Spleen (tissue), 11 donors: ENCODE data around the gene CDK19. TPM values are rescaled to one million over a fixed set of nuclear protein-coding genes. Genes with fewer than 3 reads are reported as not detected.

Experiments
- DNase-seq: peaks from one replicate; pipeline ENCODE4 v3.0.0-alpha.2; 2020
- H3K27ac ChIP-seq, 8 donors: fragments of 200-600 bp; sonication (generic) in 7 of 8; 1 replicate in 4 of 8; 2 replicates in 4 of 8; pipeline versions ENCODE4 v1.5.0 to v1.8.0; 2016 to 2021; ENCODE audit warnings: inconsistent platforms in 4 of 8, mild to moderate bottlenecking in 4 of 8, moderate library complexity in 1 of 8
- H3K27me3 ChIP-seq, 7 donors: fragments of 200-600 bp; sonication (generic) in 6 of 7; replicated peaks in 1 of 7; 1 replicate in 4 of 7; 2 replicates in 3 of 7; pipeline versions ENCODE4 v1.5.0 to v1.8.0; 2016 to 2021; ENCODE audit warnings: inconsistent platforms in 3 of 7, mild to moderate bottlenecking in 1 of 7
- H3K36me3 ChIP-seq, 6 donors: fragments of 200-600 bp; sonication (generic) in 5 of 6; 1 replicate in 4 of 6; 2 replicates in 2 of 6; pipeline versions ENCODE4 v1.5.0 to v1.8.0; 2016 to 2021; ENCODE audit warnings: inconsistent platforms in 2 of 6
- H3K4me1 ChIP-seq, 6 donors: fragments of 200-600 bp; sonication (generic) in 5 of 6; 1 replicate in 3 of 6; 2 replicates in 3 of 6; pipeline versions ENCODE4 v1.5.0 to v1.8.0; 2016 to 2021; ENCODE audit warnings: inconsistent platforms in 3 of 6
- H3K4me3 ChIP-seq, 8 donors: fragments of 200-600 bp; sonication (generic) in 7 of 8; 1 replicate in 4 of 8; 2 replicates in 4 of 8; pipeline versions ENCODE4 v1.5.0 to v1.8.0; 2016 to 2021; ENCODE audit warnings: inconsistent platforms in 4 of 8, mild to moderate bottlenecking in 4 of 8, moderate library complexity in 2 of 8
- H3K9me3 ChIP-seq, 8 donors: fragments of 200-600 bp; sonication (generic) in 7 of 8; 1 replicate in 4 of 8; 2 replicates in 4 of 8; pipeline versions ENCODE4 v1.5.0 to v1.8.0; 2016 to 2021; ENCODE audit warnings: inconsistent platforms in 4 of 8
- POLR2A ChIP-seq, 3 donors: fragments of 450-650 bp; IDR thresholded peaks; one replicate each; pipeline ENCODE4 v1.5.1; 2017; ENCODE audit warnings: antibody characterized with exemption in 3 of 3, mild to moderate bottlenecking in 1 of 3
- POLR2AphosphoS5 ChIP-seq, 3 donors: sonication (generic); formaldehyde crosslinking; IDR thresholded peaks; one replicate each; pipeline ENCODE4 v1.5.1; 2017; ENCODE audit warnings: antibody characterized with exemption in 3 of 3
- WGBS, 5 donors: extraction: QIAGEN DNeasy Blood & Tissue Kit in 3 of 5; methylation state at CpG; one replicate each; pipeline versions ENCODE4 v1.1.5 to v1.1.7; 2013 to 2018; 5-methylcytosine and 5-hydroxymethylcytosine counted together
- intact Hi-C: fragments of 100-400 bp; cut with DNase I; formaldehyde crosslinking; loops from one replicate; pipeline ENCODE4 v1.15.0; 2023; ENCODE audit warnings: low total_unique reads
- polyA plus RNA-seq, 3 donors: library from polyadenylated mRNA; stranded (reverse); fragments of 200-250 nt; gene quantifications; one replicate each; pipeline ENCODE4 v1.2.1, GENCODE V29; 2013
- total RNA-seq, 7 donors: library from RNA; depleted of rRNA in 3 of 7; stranded (reverse); fragments of >200 nt in 3 of 7; fragmentation: NEBNext Ultra II Directional in 4 of 7; extraction: Animal tissue kit (Norgen Biotek cat#: 25700) in 4 of 7; gene quantifications; one replicate each; pipeline versions ENCODE4 v1.1.0 to v1.2.1, GENCODE V29; 2016 to 2021
- TF ChIP-seq, protein P1 (sequence below), 11 experiments: fragments of 200-600 bp in 7 of 11; fragments of 450-650 bp in 4 of 11; sonication (generic) in 4 of 11; IDR thresholded peaks in 8 of 11; conservative IDR thresholded peaks in 3 of 11; 1 replicate in 7 of 11; 2 replicates in 4 of 11; pipeline versions ENCODE4 v1.4.0 to v1.8.0; 2016 to 2021; ENCODE audit warnings: antibody characterized with exemption in 11 of 11, inconsistent platforms in 4 of 11, mild to moderate bottlenecking in 1 of 11
- donor health status: healthy with polysubstance abuse.
- donor health status: DM: no; HTN: no; CAD: no; lungs with moderate emphysema.
- donor health status: DM: no; HTN: no; CAD: no.
- donor health status: Bipolar disorder and iron deficiency.
- donor health status: healthy.
- donor health status: DM: no; HTN: no; CAD: no.
- donor health status: DM: yes; HTN: yes; CAD: no.

CDK19 gene
- total and polyA plus RNA-seq, 10 donors, result 7.9 to 29.8 (median 21.7) TPM

- Histone ChIP-seq H3K27ac (peak overlapping the region in 1 of 8 donors; percentile 2), H3K36me3 (peaks cover 0 to 93% (median 37%) of the 10 kb centered on the region in 6 donors), H3K4me3 (no peak overlapping the region), H3K27me3 (no peaks in the 10 kb centered on the region), H3K9me3 (no peaks in the 10 kb centered on the region), H3K4me1 (no peaks in the 10 kb centered on the region)
- intact Hi-C loops, result no loop called here
- no peak for DNase-seq
- no peak for TF ChIP-seq POLR2AphosphoS5 (IDR thresholded peaks at IDR 0.05)
- 34 to 53% (median 43%) methylated on average over 3 of the region's 3 CpGs for WGBS, 5 donors
Observed at GRCh38 chr6:110618591-110619267, 196.5 kb downstream of the CDK19 start.

GRCh38 chr6:110617057-110617456, 198.2 kb downstream of the CDK19 start:
- no peak for DNase-seq
- Histone ChIP-seq H3K9me3 (no peaks in the 10 kb centered on the region), H3K27ac (no peak overlapping the region), H3K36me3 (peaks cover 0 to 93% (median 30%) of the 10 kb centered on the region in 6 donors), H3K27me3 (no peaks in the 10 kb centered on the region), H3K4me1 (no peaks in the 10 kb centered on the region), H3K4me3 (no peak overlapping the region)
- TF ChIP-seq POLR2AphosphoS5 (IDR thresholded peaks at IDR 0.05), result no peak
- TF ChIP-seq, protein P1, sequence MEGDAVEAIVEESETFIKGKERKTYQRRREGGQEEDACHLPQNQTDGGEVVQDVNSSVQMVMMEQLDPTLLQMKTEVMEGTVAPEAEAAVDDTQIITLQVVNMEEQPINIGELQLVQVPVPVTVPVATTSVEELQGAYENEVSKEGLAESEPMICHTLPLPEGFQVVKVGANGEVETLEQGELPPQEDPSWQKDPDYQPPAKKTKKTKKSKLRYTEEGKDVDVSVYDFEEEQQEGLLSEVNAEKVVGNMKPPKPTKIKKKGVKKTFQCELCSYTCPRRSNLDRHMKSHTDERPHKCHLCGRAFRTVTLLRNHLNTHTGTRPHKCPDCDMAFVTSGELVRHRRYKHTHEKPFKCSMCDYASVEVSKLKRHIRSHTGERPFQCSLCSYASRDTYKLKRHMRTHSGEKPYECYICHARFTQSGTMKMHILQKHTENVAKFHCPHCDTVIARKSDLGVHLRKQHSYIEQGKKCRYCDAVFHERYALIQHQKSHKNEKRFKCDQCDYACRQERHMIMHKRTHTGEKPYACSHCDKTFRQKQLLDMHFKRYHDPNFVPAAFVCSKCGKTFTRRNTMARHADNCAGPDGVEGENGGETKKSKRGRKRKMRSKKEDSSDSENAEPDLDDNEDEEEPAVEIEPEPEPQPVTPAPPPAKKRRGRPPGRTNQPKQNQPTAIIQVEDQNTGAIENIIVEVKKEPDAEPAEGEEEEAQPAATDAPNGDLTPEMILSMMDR (IDR thresholded peaks at IDR 0.05 in 8 of 11, conservative IDR thresholded peaks at IDR 0.05 in 3 of 11), result no peak
- no peak for TF ChIP-seq POLR2A (IDR thresholded peaks at IDR 0.05)
- intact Hi-C loops, result no loop called here
- 52 to 83% (median 60%) methylated on average over 1 of the region's 1 CpG for WGBS, 5 donors

DNA sequence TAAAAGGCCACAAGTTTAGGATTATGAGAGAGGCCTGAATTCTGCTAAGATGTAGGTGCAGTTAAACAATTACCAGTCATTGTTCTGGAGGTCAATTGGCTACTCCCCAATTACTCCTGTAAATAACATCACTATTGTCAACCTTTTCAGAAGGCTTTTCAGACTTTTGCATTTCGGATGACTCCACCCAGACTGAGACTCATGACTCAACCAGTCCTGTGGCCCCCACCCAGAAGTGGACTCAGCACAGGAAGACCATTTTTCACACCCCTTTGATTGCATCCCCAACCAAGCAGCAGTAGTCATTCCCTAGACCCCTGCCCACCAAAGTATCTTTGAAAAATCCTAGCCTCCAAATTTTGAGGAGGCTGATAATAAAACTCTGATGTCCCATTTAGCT, 199.5 kb downstream of the CDK19 start:
- Histone ChIP-seq H3K27me3 (no peaks in the 10 kb centered on the region), H3K36me3 (peaks cover 0 to 90% (median 18%) of the 10 kb centered on the region in 6 donors), H3K4me1 (no peaks in the 10 kb centered on the region), H3K9me3 (no peaks in the 10 kb centered on the region), H3K4me3 (no peak overlapping the region), H3K27ac (no peak overlapping the region)
- TF ChIP-seq POLR2A (IDR thresholded peaks at IDR 0.05), result no peak
- TF ChIP-seq, protein P1 (IDR thresholded peaks at IDR 0.05 in 8 of 11, conservative IDR thresholded peaks at IDR 0.05 in 3 of 11), result no peak
- no peak for TF ChIP-seq POLR2AphosphoS5 (IDR thresholded peaks at IDR 0.05)
- whole genome bisulfite sequencing, 5 donors, result 83 to 95% (median 90%) methylated on average over 1 of the region's 1 CpG
- intact Hi-C loops, result no loop called here
- DNase-seq, result no peak

- WGBS, 5 donors, result 60 to 70% (median 68%) methylated on average over 5 of the region's 5 CpGs
- H3K36me3 ChIP-seq, result peaks cover 0 to 85% (median 13%) of the 10 kb centered on the region in 6 donors
- TF ChIP-seq POLR2A (IDR thresholded peaks at IDR 0.05) (no peak), POLR2AphosphoS5 (IDR thresholded peaks at IDR 0.05) (no peak)
- TF ChIP-seq, protein P1 (IDR thresholded peaks at IDR 0.05 in 8 of 11, conservative IDR thresholded peaks at IDR 0.05 in 3 of 11), result no peak
- H3K27me3 ChIP-seq, result no peaks in the 10 kb centered on the region
- no peaks in the 10 kb centered on the region for H3K4me1 ChIP-seq
- H3K9me3 ChIP-seq, result no peaks in the 10 kb centered on the region
- intact Hi-C loops, result no loop called here
- H3K4me3 ChIP-seq, result no peak overlapping the region
- H3K27ac ChIP-seq, result no peak overlapping the region
- no peak for DNase-seq
Observed at GRCh38 chr6:110614586-110614985, 200.7 kb downstream of the CDK19 start.
